GM21576 (cell line): Measurements from ENCODE around the gene STX16.

Experiments
- ATAC-seq: cut with Tn5 transposase; IDR thresholded peaks from one replicate; pipeline ENCODE4 v1.9.1; 2021; ENCODE audit warnings: mild to moderate bottlenecking, moderate library complexity; ENCODE audit not compliant: unreplicated experiment

The STX16 gene

GRCh38 chr20:58708246-58708931 is 57.3 kb downstream of the STX16 start:
- ATAC-seq = no peak

DNA sequence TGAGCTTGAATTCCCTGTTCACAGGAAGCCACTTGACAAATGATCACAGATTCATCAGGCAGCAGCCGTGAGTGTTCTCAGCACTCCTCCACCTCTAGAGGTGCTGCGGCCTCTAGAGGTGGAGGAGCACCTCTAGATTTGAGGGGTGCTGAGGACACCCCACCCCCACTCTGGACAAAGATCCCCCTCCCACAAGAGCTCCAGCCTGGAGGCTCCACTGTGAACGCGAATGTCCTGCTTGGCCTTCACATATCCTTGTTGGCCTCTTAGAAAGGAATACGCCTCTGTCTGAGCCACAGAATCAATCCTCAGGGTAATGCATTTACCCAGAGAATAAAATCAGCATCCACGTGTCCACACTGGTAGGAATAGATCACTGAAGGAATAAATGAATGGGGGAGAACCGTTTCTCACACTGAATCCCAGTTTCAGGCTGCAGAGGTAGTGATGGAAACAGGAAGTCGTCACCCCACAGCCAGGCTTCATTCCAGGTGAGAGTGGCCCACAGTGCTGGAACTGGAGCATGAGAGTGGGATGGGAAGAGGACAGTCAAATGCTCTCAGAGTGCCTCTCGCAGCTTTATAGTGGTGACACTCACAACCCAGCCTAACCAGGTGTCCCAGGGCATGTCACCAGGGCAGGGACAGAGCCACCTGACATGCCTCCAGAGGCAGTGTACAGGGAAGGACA is 58.1 kb downstream of the STX16 start:
- ATAC-seq = no peak

GRCh38 chr20:58709703-58710039 is 58.6 kb downstream of the STX16 start:
- no peak for ATAC-seq

- ATAC-seq = no peak
Measured at GRCh38 chr20:58710481-58711265, 59.6 kb downstream of the STX16 start.

DNA sequence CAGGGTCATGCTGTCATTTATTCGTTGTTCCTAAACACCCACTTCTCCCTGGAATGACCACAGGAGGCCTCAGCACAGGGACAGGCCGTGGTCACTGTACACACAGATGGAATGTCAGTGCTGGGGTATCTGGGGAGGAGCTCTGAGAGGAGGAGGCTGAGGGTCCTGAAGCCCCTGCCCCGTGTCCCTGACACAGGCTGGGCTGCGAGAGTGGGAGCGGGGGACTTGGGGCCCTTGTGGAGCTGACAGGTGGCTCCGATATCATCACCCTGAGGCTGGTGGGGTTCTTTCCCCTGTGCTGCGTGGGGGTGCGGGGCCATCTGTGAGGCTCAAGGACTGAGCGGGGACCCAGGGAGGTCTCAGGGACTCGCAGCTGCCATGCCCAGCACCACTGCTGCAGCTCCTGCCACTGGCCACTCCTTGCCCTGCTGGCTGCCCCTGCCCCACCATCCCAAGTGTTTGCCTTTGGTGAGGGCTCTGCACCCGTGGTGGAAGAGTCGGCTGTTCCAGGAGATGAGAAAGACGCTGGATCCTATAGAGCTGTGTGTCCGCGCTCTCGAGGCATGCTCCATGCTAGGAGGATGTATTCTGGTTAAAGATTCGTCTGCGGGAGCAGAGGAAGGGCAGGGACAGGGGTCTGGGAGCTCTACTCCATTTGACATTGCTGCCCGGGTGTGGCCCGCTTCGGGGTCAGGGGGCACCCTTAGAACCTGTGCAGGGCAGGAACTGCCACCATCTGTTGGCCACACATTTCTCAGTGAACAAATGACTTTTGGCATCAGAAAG is 60.4 kb downstream of the STX16 start:
- ATAC-seq = no peak

DNA sequence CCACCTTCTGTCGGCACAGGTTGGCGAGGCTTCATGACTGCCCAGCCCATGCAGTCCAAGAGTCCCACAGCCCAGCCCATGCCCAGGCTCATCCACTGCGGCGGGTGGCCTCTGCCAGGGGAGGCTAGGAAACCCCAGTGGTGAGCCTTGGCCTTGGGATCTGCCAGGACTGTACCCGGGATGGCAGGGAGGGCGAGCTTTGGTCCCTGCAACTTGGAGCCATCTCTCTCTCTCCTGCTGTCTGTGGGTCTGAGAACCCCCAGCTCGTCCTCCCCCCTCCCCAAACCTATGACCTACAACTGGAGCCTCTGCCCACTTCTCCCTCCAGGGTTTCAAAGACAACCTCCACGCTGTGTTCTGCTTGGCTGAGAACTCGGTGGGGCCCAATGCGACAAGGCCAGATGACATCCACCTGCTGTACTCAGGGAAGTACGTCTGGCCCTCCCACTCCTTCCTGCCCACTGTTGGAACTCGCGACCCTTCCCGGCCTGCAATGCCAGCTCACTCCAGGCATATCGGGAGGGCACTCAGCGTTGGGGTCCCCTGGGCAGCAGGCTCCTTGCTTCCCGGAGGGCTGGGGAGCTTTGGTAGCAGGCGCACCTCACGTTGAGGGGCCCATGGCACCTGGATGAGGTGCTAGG is 61.2 kb downstream of the STX16 start:
- no peak for ATAC-seq

- ATAC-seq = no peak
Measured at GRCh38 chr20:58712806-58713731, 62.0 kb downstream of the STX16 start.

DNA sequence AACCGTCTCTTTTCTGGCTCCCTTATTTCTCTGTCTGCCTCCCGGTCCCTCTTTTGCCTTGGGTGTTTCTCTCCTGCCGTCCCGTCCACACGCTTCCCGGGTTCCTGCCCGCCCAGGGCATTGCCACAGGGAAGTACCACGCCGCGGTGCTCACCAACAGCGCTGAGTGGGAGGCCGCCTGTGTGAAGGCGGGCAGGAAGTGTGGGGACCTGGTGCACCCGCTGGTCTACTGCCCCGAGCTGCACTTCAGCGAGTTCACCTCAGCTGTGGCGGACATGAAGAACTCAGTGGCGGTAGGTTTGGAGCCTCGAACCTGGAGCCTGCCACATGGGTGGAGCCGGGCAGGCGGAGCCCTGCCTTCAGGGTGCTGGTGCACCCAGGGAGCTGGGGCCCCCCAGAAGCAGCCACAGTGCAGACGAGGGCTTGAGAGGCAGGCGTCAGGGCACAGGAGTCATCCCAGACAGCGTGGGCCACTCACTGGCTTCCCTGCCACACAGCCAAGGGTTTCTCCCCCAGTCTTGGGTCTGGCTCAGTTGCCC is 62.8 kb downstream of the STX16 start:
- no peak for ATAC-seq

DNA sequence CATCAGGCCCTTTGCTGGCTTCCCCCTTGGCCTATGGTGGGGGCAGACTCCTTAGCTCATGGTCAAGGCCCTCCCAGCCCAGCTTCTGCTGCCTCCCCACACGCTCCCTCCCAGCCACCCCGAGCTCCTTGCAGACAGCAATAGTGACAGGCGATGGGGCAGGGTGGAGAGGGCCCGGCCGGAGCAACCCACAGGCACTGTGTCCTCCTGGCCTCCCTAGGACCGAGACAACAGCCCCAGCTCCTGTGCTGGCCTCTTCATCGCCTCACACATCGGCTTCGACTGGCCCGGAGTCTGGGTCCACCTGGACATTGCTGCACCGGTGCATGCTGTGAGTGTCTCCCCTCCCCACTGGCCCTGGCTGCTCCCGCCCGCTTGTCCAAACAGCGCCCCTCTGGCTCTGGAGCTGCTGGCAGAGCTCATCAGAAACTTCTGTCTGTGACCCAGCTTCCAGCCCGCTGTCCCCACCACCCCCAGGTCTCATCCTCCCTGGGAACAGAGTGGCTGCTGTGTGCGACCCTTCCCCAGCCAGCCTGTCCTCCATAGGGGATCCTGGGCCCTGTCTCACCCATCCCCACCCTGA is 63.3 kb downstream of the STX16 start:
- no peak for ATAC-seq

GRCh38 chr20:58714923-58715351 is 63.9 kb downstream of the STX16 start:
- no peak for ATAC-seq

DNA sequence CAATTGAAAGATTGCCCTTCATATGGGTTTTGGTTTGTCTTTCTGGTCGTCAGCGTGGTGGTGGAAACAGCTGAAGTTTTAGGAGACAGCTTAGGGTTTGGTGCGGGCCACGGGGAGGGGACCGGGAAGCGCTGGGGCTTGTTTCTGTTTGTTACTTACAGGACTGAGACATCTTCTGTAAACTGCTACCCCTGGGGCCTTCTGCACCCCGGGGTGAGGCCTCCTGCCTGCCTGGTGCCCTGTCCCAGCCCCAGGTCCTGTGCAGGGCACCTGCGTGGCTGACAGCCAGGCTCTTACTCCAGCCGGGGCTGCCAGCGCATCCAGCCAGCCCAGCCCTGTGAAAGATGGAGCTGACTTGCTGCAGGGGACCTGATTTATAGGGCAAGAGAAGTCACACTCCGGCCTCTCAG is 64.3 kb downstream of the STX16 start:
- no peak for ATAC-seq

GRCh38 chr20:58715801-58716475 is 64.9 kb downstream of the STX16 start:
- ATAC-seq = no peak

- no peak for ATAC-seq
Measured at GRCh38 chr20:58716476-58717277, 65.6 kb downstream of the STX16 start.

DNA sequence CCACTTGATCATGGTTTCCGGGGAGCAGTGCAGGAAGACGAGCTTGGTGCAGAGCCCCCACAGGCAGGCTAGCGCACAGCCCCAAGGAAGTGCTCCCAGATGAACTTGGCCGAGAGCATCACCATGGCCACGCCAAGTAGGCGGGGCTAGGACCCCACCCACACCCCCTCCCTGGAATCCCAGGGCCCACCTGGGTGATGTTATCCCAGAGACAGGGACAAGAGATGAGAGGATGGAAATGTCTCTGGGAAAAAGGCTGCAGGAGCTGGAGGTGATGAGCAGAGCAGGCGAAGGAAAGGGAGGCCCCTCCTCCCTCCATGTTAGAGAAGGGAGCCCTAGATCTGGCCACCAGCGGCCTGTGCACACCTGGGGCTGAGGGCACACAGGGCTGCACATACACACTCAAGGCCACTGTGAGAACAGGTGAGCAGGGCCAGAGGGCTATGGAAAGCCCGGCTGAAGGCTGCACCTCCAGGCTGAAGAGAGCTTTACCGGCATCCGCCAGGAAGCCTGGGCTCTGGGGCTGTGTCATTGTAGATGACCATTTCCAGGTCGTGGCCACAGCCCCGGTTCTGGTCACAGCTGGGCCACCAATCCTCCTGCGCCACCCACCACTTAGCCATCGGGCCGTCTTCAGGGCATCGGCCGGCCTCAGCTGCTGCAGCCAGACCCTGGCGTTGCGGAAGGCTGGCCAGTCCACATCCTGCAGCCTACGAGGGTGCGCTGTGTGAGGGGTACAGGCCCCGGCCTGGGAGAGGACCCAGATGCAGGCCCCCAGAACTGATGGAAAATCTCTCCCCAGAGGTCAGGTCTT is 66.4 kb downstream of the STX16 start:
- no peak for ATAC-seq

- ATAC-seq = no peak
Measured at GRCh38 chr20:58718121-58718563, 67.1 kb downstream of the STX16 start.

DNA sequence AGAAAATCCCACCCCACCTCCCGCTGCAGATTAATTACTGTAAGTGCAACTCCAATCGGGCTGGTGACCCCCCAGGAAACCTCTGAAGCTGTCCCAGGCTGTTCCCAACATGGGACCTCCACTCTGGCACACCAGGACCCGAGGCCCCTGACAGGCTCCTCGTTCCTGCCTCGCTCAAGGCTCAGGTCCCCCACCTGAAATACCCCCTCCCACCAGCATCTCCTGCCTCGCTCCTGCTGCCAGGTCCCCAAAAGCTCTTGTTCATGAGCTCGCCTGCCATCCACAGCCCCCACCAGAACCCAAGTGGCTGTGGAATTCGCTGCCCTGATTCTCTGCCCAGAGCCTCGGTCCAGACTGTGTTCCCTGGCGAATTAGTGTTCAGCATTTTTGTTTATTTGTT is 67.6 kb downstream of the STX16 start:
- ATAC-seq = no peak

GRCh38 chr20:58719258-58719657 is 68.2 kb downstream of the STX16 start:
- ATAC-seq = no peak
